RWPE1 (cell line): ENCODE results near the gene TNS3.

Experiments
- CTCF ChIA-PET: fragments of 350-600 bp; sonication (Branson Sonifier 250); formaldehyde crosslinking; extraction: SDS; loops from one replicate; lab custom pipeline; 2021; lab: Yijun Ruan, JAX
- POLR2A ChIA-PET: fragments of 400-600 bp; formaldehyde crosslinking; extraction: SDS; loops from one replicate; lab custom pipeline; 2020; ENCODE audit warnings: antibody characterized with exemption; ENCODE audit not compliant: low non-redundant PET; lab: Yijun Ruan, JAX
- DNase-seq: peaks from one replicate; pipeline ENCODE4 v3.0.0; 2012; ENCODE audit warnings: low spot score
- H3K27ac ChIP-seq: fragments of 450-650 bp; 2 replicates; pipeline ENCODE4 v1.5.1; 2017
- TF ChIP-seq, protein P1 (sequence below): fragments of 450-650 bp; conservative IDR thresholded peaks from 2 replicates; pipeline ENCODE4 v1.5.1; 2017; ENCODE audit warnings: low read depth, mild to moderate bottlenecking

Gene TNS3

DNA sequence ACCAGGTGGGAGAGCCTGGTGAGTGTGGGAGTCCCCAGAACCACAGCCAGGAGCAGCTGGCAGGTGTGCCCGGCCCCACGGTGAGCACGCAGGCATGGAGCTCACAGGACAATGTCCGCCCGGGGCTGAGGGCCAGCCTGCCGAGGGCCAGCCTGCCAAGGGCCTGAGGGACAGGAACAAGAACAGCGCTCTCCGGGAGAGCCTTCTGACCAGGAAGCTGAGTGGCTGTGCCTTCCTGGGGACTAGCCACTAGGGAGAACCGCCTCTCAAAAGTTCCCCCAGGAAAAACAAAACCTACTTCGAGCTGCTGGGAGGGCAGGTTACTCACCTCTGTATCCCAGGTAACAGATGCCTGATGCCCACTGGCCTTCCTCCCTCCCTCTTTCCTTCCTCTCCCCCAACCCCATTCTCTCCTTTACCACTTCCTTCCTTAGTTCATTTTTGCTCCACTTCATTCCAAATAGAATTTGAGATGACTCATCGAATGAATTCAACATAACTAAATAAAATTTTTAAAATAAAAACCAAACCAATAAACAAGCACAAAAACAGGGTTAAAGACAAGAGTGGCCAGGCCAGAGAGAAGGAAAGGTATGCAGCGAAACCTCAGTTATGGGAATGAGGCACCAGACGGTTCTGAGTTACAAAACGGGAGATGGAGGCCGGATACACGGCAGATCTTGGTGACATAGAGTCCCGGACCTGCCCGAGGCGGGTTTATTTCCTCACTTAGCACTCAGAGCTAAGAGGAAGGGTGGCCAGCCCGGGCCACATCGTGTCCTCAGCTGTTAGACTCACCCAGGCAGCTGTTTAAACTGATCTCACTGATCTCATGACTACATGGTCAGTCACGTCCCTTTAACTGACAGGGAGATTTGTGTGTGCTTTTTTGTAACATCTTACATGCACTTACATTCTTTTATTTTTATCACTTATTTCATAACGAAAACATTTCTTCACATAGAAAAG lies 128.5 kb downstream of the TNS3 start:
- peak; percentile 82 for DNase-seq
- CTCF ChIA-PET: interaction anchor here (0.6 kb wide), 1 partner anchor 306 kb away, joined by 3 read pairs; no protein-coding TSS in a partner anchor

DNA sequence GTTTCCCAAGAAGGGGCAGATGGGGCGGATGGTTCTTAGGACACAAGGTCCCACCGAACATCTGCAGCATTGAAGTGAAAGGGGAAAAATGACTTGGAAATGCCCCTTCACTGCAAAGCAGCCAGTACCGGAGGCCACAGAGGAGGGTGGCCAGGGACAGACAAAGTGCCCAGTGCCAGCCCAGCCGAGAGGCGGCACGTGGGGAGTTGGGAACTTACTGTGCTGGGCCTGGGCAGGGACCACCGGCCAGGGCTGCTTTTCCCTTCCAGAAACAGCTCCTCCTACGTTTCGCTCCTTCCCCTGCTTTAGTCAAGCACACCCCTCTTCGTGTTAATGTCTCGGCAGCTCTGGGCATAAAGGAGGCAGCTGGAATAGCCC lies 129.2 kb downstream of the TNS3 start:
- POLR2A ChIA-PET: no interaction called here
- TF ChIP-seq, protein P1, sequence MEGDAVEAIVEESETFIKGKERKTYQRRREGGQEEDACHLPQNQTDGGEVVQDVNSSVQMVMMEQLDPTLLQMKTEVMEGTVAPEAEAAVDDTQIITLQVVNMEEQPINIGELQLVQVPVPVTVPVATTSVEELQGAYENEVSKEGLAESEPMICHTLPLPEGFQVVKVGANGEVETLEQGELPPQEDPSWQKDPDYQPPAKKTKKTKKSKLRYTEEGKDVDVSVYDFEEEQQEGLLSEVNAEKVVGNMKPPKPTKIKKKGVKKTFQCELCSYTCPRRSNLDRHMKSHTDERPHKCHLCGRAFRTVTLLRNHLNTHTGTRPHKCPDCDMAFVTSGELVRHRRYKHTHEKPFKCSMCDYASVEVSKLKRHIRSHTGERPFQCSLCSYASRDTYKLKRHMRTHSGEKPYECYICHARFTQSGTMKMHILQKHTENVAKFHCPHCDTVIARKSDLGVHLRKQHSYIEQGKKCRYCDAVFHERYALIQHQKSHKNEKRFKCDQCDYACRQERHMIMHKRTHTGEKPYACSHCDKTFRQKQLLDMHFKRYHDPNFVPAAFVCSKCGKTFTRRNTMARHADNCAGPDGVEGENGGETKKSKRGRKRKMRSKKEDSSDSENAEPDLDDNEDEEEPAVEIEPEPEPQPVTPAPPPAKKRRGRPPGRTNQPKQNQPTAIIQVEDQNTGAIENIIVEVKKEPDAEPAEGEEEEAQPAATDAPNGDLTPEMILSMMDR: no peak
- CTCF ChIA-PET: no interaction called here
- peak overlapping the region; percentile 89 for H3K27ac ChIP-seq
- DNase-seq: no peak

More for the DNA sequence above, 128.5 kb downstream of the TNS3 start:
- POLR2A ChIA-PET: no interaction called here
- H3K27ac ChIP-seq: peak overlapping the region; percentile 89
- TF ChIP-seq, protein P1: no peak

DNA sequence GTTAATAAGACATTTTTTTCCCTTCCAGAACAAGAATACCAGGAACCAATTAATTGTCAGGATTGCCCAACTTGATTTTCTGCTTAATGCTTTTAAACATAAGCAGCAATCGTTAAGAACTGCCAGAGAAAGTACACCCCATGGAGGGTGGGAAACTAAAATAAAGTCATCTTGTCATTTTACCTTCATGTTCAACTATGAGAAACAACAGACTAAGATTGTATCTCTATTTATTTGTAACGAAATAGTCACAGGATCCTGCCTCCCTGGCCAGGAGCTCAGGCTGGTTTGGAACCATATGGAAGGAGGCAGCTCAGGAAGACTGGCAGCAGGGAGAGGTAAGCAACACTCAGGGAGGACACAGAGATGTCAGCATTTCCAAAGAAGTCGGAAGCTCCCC lies 129.6 kb downstream of the TNS3 start:
- peak overlapping the region; percentile 89 for H3K27ac ChIP-seq
- DNase-seq: no peak
- POLR2A ChIA-PET: no interaction called here
- CTCF ChIA-PET: no interaction called here
- TF ChIP-seq, protein P1: no peak

DNA sequence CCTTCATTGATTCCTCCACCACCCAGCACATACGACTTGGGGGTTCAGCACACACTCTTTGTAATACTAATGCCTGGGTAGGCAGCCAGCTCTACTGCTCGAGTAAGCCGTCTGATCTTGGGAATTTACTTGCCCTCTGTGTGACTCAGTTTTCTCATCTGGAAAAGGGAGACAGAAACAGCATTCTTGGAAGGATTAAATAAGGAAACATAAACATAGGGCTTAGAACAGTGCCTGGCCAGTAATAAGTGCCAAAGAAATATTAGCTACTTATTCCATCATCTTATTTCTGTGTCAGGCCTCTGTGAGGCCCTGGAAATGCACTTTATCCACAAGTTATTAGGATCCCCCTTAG lies 130.1 kb downstream of the TNS3 start:
- DNase-seq: no peak
- CTCF ChIA-PET: interaction anchor here (1.6 kb wide), 1 partner anchor 186 kb away, joined by 4 read pairs; no protein-coding TSS in a partner anchor
- POLR2A ChIA-PET: no interaction called here
- H3K27ac ChIP-seq: no peak overlapping the region
- TF ChIP-seq, protein P1: no peak

DNA sequence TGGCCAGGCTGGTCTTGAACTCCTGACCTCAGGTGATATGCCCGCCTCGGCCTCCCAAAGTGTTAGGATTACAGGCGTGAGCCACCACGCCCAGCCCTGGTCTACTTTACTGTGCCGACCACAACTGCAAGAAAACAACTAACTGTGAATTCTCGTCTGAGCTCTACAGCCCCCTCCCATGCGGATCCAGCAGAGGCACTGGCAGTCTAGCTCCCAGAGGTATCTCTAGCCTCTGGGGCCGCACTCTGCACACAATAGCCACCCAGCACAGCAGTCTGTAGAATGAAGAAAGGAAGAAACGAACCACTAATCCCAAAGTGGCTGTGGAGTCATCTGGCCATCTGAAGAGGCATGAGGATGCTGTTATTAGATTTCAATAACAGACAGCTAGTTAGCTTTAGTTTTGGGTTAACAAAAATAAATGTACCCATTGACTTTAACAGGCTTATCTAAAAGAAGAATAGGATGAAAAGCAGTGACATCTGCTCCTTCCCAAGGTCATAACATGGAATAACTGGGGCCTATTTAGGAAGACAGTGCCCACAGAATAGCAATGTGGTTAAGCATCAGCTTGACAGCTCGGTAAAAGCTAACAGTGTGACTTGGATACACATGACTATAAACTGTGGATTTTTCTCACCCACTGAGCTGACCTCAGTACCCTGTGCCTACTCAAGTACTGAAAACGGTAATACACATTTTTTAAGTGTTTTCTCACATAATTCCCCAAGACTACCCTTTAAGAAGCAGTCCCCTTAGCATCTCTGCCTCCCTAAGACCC lies 131.9 kb downstream of the TNS3 start:
- H3K27ac ChIP-seq: peak overlapping the region; percentile 17; the same call in 1 of the 2 replicates
- TF ChIP-seq, protein P1: no peak
- CTCF ChIA-PET: interaction anchor here (0.7 to 1.6 kb wide), 2 partner anchors 52 to 184 kb away, joined by 3 to 4 read pairs; no protein-coding TSS in a partner anchor
- POLR2A ChIA-PET: no interaction called here
- DNase-seq: no peak

DNA sequence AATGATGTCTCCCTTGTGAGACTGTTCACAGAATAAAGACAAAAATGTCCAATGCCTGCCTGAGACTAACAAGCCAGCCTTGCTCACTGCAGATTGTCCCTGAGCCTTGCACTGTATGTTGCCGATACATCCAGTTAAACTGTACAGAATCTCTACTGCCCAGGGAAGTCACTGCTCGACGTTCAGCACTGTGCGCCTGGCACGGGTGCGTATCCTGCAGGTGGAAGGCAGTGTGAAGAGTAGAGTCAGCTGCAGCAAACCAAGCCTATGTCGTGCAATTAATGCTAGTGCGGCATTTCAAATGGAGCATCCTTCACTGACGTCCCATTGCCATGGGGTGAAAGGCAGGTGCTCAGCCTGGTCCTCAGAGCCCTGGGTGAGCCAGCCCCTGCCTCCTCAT lies 132.9 kb downstream of the TNS3 start:
- ChIA-PET CTCF (no interaction called here), POLR2A (no interaction called here)
- no peak for DNase-seq
- H3K27ac ChIP-seq: no peak overlapping the region
- TF ChIP-seq, protein P1: no peak
